B cell (primary cell): ENCODE measurements around the gene BUD13. TPM values are rescaled to one million over a fixed set of nuclear protein-coding genes. Genes with fewer than 3 reads are reported as not detected.

ENCODE experiments used
- ATAC-seq: fragments of 200-7000 bp; cut with Tn5 transposase; one replicate; pipeline ENCODE4 v1.10.0; 2021; ENCODE audit warnings: low read depth, mild to moderate bottlenecking, moderate number of reproducible peaks, moderate library complexity
- CTCF ChIA-PET: fragments of 350-600 bp; sonication (Branson Sonifier 250); formaldehyde crosslinking; loops from one replicate; lab custom pipeline; 2021; ENCODE audit warnings: antibody characterized with exemption, inconsistent platforms; lab: Charles Lee
- POLR2A ChIA-PET: fragments of 350-600 bp; sonication (Branson Sonifier 250); formaldehyde crosslinking; loops from one replicate; lab custom pipeline; 2021; ENCODE audit warnings: antibody characterized with exemption; lab: Charles Lee
- DNase-seq: peaks from one replicate; pipeline ENCODE4 v3.0.0; 2013
- H2AFZ ChIP-seq: 2 replicates; pipeline ENCODE4 v1.6.1; 2012; ENCODE audit warnings: mild to moderate bottlenecking, low read depth, low read length; ENCODE audit not compliant: insufficient read depth, poor library complexity, severe bottlenecking
- H3K27ac ChIP-seq, 2 donors: 1 replicate in 1 of 2; 2 replicates in 1 of 2; pipeline ENCODE4 v1.5.1; 2012 to 2013; ENCODE audit warnings: low read length in 2 of 2, mild to moderate bottlenecking in 2 of 2, moderate library complexity in 1 of 2
- H3K27me3 ChIP-seq, 4 experiments: fragments of 200-600 bp in 1 of 4; sonication (generic) in 1 of 4; replicated peaks in 1 of 4; 1 replicate in 2 of 4; 2 replicates in 2 of 4; pipeline versions ENCODE4 v1.6.1 to v1.7.0; 2013 to 2016; ENCODE audit warnings: low read length in 3 of 4, mild to moderate bottlenecking in 2 of 4, mixed read lengths in 1 of 4, moderate library complexity in 1 of 4; ENCODE audit not compliant: insufficient read depth in 4 of 4, control insufficient read depth in 3 of 4; ENCODE audit errors: control extremely low read depth in 1 of 4
- H3K36me3 ChIP-seq, 2 experiments: replicated peaks in 1 of 2; 1 replicate in 1 of 2; 2 replicates in 1 of 2; pipeline versions ENCODE4 v1.6.1 to v1.7.1; 2013; ENCODE audit warnings: low read length in 1 of 2; ENCODE audit not compliant: insufficient read depth in 2 of 2, control insufficient read depth in 1 of 2; ENCODE audit errors: control extremely low read depth in 1 of 2, extremely low read depth in 1 of 2
- H3K4me1 ChIP-seq, 2 donors: fragments of 200-600 bp in 1 of 2; sonication (generic) in 1 of 2; 1 replicate in 1 of 2; 2 replicates in 1 of 2; pipeline versions ENCODE4 v1.5.1 to v1.6.1; 2013 to 2017; ENCODE audit warnings: low read length in 2 of 2; ENCODE audit not compliant: control insufficient read depth in 2 of 2, insufficient read depth in 2 of 2
- H3K4me2 ChIP-seq: replicated peaks from 2 replicates; pipeline ENCODE3; 2012; ENCODE audit warnings: mild to moderate bottlenecking, low read depth, low read length; ENCODE audit not compliant: poor library complexity, severe bottlenecking
- H3K4me3 ChIP-seq, 5 experiments: fragments of 200-600 bp in 1 of 5; sonication (generic) in 1 of 5; 1 replicate in 3 of 5; 2 replicates in 2 of 5; pipeline versions ENCODE4 v1.5.1 to v1.7.0; 2011 to 2016; ENCODE audit warnings: low read length in 4 of 5, mild to moderate bottlenecking in 4 of 5, low read depth in 2 of 5, control low read depth in 1 of 5, moderate library complexity in 1 of 5; ENCODE audit not compliant: insufficient read depth in 1 of 5; ENCODE audit errors: control extremely low read depth in 1 of 5, extremely low read depth in 1 of 5
- H3K79me2 ChIP-seq: fragments of 200-600 bp; sonication (generic); one replicate; pipeline ENCODE4 v1.6.0; 2016; ENCODE audit warnings: low read length; ENCODE audit not compliant: control insufficient read depth, insufficient read depth
- H3K9ac ChIP-seq: fragments of 200-600 bp; sonication (generic); 2 replicates; pipeline ENCODE4 v1.6.1; 2017; ENCODE audit warnings: mild to moderate bottlenecking, low read length, moderate library complexity
- H3K9me3 ChIP-seq, 3 donors: one replicate each; pipeline versions ENCODE4 v1.6.1 to v1.7.1; 2013; ENCODE audit warnings: low read length in 2 of 3; ENCODE audit not compliant: control insufficient read depth in 2 of 3, insufficient read depth in 1 of 3; ENCODE audit errors: control extremely low read depth in 1 of 3
- H4K20me1 ChIP-seq: 2 replicates; pipeline ENCODE4 v1.6.0; 2012; ENCODE audit warnings: mild to moderate bottlenecking, low read length; ENCODE audit not compliant: insufficient read depth, control insufficient read depth, poor library complexity, severe bottlenecking
- H3K27ac Mint-ChIP-seq: one replicate; pipeline ENCODE4 v1.8.0; 2021; ENCODE audit warnings: mixed read lengths
- H3K27me3 Mint-ChIP-seq: one replicate; pipeline ENCODE4 v1.8.0; 2021; ENCODE audit warnings: mixed read lengths
- H3K4me1 Mint-ChIP-seq: one replicate; pipeline ENCODE4 v1.8.0; 2021; ENCODE audit warnings: mixed read lengths
- H3K4me3 Mint-ChIP-seq: one replicate; pipeline ENCODE4 v1.8.0; 2021; ENCODE audit warnings: mixed read lengths
- H3K9me3 Mint-ChIP-seq: one replicate; pipeline ENCODE4 v1.8.0; 2022; ENCODE audit warnings: mixed read lengths; ENCODE audit not compliant: insufficient read depth
- CTCF ChIP-seq: fragments of 200-600 bp; IDR thresholded peaks from one replicate; pipeline ENCODE4 v1.8.0; 2022; ENCODE audit warnings: antibody characterized with exemption, mild to moderate bottlenecking
- EZH2 ChIP-seq: IDR thresholded peaks from 2 replicates; pipeline ENCODE4 v1.6.1; 2012; ENCODE audit warnings: borderline replicate concordance, low read depth, mild to moderate bottlenecking, moderate library complexity, low read length; ENCODE audit not compliant: insufficient read depth, poor library complexity, severe bottlenecking
- WGBS: methylation state at CpG from one replicate; pipeline ENCODE4 v1.1.5; 2013; ENCODE audit warnings: missing lambda C conversion rate; ENCODE audit not compliant: insufficient coverage; 5-methylcytosine and 5-hydroxymethylcytosine counted together
- intact Hi-C: fragments of 100-400 bp; cut with micrococcal nuclease; formaldehyde crosslinking; loops from one replicate; pipeline ENCODE4 v1.10.0; 2022
- polyA plus RNA-seq: library from polyadenylated mRNA; depleted of rRNA; stranded (reverse); fragments of >200 nt; gene quantifications from 2 replicates; pipeline ENCODE4 v1.2.3, GENCODE V29; 2012
- total RNA-seq, 2 donors: library from RNA; stranded (reverse); fragments of 120-200 nt in 1 of 2; gene quantifications; 1 replicate in 1 of 2; 2 replicates in 1 of 2; pipeline versions ENCODE4 v1.2.3 to v1.2.4, GENCODE V29; 2013 to 2022

Gene BUD13
- total and polyA plus RNA-seq, 2 donors (not counting 1 experiment from before 2014, with no cell fraction given): 14.1 to 24.2 TPM

GRCh38 chr11:116786326-116786725, 13.5 kb upstream of the BUD13 start:
- Mint-ChIP-seq H3K9me3 (no peaks in the 10 kb centered on the region), H3K27me3 (peaks cover 7% of the 10 kb centered on the region), H3K4me1 (peaks cover 37% of the 10 kb centered on the region), H3K27ac (peak overlapping the region; percentile 98), H3K4me3 (peak overlapping the region; percentile 98)
- ATAC-seq (no peak), DNase-seq (no peak)
- 83% methylated on average over 2 of the region's 2 CpGs for WGBS
- Histone ChIP-seq H3K9ac (no peak overlapping the region), H3K4me1 (peaks cover 21 to 26% of the 10 kb centered on the region in 2 donors), H3K27me3 (peaks cover 0 to 10% (median 0%) of the 10 kb centered on the region in 4 experiments), H4K20me1 (peaks cover 5% of the 10 kb centered on the region), H3K27ac (no peak overlapping the region), H3K4me3 (no peak overlapping the region), H3K9me3 (no peaks in the 10 kb centered on the region), H2AFZ (no peak overlapping the region), H3K79me2 (peaks cover 34% of the 10 kb centered on the region), H3K4me2 (peak overlapping the region; percentile 91), H3K36me3 (peaks cover 6 to 52% of the 10 kb centered on the region in 2 experiments)
- no peak for TF ChIP-seq CTCF
- TF ChIP-seq EZH2: no peak
- CTCF ChIA-PET: interaction anchor here (1.2 to 2.3 kb wide), 2 partner anchors 9 to 441 kb away, joined by 4 to 10 read pairs; no protein-coding TSS in a partner anchor
- intact Hi-C loops: loop anchor here (5.0 kb wide), 1 partner anchor 541 kb away; the partner anchor contains the start of gene CEP164
- POLR2A ChIA-PET: interaction anchor here (0.8 to 2.3 kb wide), 2 partner anchors 14 to 358 kb away, joined by 3 to 11 read pairs; partner anchors contain the start of genes BUD13 and PAFAH1B2

GRCh38 chr11:116782728-116783127, 9.9 kb upstream of the BUD13 start:
- peaks cover 11 to 13% of the 10 kb centered on the region in 2 donors for H3K4me1 ChIP-seq
- no peak overlapping the region for H3K4me2 ChIP-seq
- ChIA-PET POLR2A (no interaction called here), CTCF (interaction anchor here (1.6 kb wide), 1 partner anchor 10 kb away, joined by 3 read pairs; no protein-coding TSS in a partner anchor)
- no peaks in the 10 kb centered on the region for H3K9me3 ChIP-seq
- no peak overlapping the region for H2AFZ ChIP-seq
- TF ChIP-seq CTCF (no peak), EZH2 (no peak)
- peaks cover 8 to 87% of the 10 kb centered on the region in 2 experiments for H3K36me3 ChIP-seq
- DNase-seq (no peak), ATAC-seq (no peak)
- no peak overlapping the region for H3K27ac ChIP-seq
- peaks cover 5% of the 10 kb centered on the region for H4K20me1 ChIP-seq
- H3K4me3 ChIP-seq: no peak overlapping the region
- H3K79me2 ChIP-seq: peaks cover 26% of the 10 kb centered on the region
- H3K27me3 Mint-ChIP-seq: no peaks in the 10 kb centered on the region
- H3K4me1 Mint-ChIP-seq: peaks cover 21% of the 10 kb centered on the region
- no peaks in the 10 kb centered on the region for H3K9me3 Mint-ChIP-seq
- H3K27ac Mint-ChIP-seq: no peak overlapping the region
- WGBS: 75% methylated on average over 3 of the region's 4 CpGs
- no peak overlapping the region for H3K4me3 Mint-ChIP-seq
- no peaks in the 10 kb centered on the region for H3K27me3 ChIP-seq
- intact Hi-C loops: no loop called here
- no peak overlapping the region for H3K9ac ChIP-seq
